HG03558 (cell line): ENCODE data around the gene ODR4.
A peak's percentile ranks its signal among the peaks of the same experiment; 100 is the strongest.
"Not testable (repeated sequence)": the region's sequence is repeated elsewhere in the genome, so short reads cannot be mapped to it uniquely, and the experiment has no call there.

Source experiments
- ATAC-seq: cut with Tn5 transposase; IDR thresholded peaks from one replicate; pipeline ENCODE4 v1.9.1; 2021; ENCODE audit warnings: moderate number of reproducible peaks; ENCODE audit not compliant: unreplicated experiment; ENCODE audit errors: extremely low read depth

The ODR4 gene

DNA sequence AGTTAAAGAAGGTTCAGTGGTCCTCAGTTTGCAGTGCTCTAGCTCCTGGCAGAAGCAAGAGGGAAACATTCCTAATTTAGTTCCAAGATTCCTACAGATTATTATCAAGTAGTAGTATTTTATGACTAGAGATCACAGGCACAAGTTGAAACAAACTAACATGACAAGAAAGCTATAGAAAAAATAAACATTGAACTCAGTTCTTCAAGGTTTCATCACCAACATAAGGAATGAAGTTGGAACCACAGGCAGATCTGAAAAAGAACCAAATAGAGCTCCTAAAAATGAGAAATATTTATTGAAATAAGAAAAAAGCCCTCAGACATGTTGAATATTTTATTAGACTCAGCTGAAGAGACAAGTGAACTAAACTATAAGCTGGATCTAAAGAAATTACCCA, 44.7 kb downstream of the ODR4 start:
- ATAC-seq = no peak

GRCh38 chr1:186420923-186421322, 45.3 kb downstream of the ODR4 start:
- peak; percentile 96 for ATAC-seq

GRCh38 chr1:186421446-186421845, 45.8 kb downstream of the ODR4 start:
- ATAC-seq = no peak

DNA sequence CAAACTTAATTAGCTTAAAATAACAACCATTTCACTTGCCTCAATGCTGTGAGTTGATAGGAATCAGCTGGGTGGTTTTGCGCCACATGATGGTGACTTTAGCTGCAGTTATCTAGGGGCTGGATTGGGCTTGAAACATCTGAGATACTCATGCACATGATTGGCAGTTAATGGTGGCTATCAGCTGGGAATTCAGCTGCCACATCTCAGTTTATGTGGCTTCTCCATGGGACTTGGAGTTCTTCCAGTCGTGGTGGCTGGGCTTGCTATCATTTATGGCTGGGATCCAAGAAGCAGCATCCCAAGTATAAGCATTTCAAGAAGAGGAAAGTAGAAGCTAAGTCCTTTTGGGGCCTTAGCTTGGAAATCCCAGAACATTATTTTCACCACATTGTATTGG, 48.9 kb downstream of the ODR4 start:
- ATAC-seq = no peak

DNA sequence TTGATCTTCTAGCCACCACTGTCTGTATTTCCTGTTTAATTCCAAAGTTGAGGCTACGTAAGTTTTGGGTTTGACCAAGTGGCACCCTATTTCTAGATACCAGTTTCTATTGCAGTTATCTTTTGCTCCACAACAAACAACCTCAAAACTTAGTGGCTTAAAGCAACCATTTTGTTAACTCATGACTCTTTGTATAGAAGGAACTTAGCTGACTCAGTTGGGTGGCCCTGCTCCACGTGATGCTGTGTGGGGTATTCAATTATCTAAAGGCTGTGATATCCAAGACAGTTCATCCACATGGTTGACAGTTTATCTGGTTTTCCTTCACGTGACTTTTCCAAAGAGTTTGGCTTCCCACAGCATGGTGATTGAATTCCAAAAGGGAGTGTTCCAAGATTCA, 50.5 kb downstream of the ODR4 start:
- ATAC-seq = no peak

GRCh38 chr1:186429017-186429416, 53.4 kb downstream of the ODR4 start:
- no peak for ATAC-seq

GRCh38 chr1:186435336-186435735, 59.7 kb downstream of the ODR4 start:
- ATAC-seq = no peak

GRCh38 chr1:186438567-186438966, 62.9 kb downstream of the ODR4 start:
- ATAC-seq = no peak

- ATAC-seq = no peak
These were observed 64.9 kb downstream of the ODR4 start for GRCh38 chr1:186440584-186440983.

DNA sequence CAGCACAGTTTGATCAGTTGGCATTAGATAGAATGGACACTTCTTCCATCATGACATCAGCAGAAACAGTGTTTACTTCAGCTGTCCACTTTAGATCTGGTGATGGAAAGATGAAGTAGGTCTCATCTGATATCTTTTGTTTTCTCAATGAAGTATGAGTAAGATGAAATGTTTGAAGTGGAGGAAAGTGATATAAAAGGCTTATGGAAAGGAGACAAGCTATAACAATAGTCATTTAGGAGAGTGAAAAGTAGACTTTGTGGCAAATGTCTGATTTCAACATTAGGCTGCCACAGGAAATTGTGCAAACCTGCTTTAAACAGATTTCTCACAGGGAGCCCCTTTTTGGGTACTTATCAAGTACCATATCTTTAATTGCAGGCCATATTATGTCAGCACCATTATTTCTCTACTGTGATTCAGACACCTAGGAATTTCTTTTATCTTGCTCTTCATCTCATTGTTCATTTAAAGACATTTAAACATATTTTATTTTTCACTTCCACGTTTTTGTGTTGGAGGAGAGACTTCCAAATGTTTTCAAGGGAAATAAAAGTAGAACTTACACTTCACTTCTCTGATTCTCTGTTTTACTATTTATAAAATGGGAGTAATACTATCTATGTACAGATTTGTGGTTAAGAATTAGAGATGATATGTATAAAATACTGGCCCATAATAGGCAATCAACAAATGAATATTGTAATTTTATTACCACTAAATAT, 67.2 kb downstream of the ODR4 start:
- no peak for ATAC-seq

- ATAC-seq = no peak
These were observed 68.0 kb downstream of the ODR4 start for GRCh38 chr1:186443638-186444037.

GRCh38 chr1:186446152-186446551, 70.5 kb downstream of the ODR4 start:
- no peak for ATAC-seq

DNA sequence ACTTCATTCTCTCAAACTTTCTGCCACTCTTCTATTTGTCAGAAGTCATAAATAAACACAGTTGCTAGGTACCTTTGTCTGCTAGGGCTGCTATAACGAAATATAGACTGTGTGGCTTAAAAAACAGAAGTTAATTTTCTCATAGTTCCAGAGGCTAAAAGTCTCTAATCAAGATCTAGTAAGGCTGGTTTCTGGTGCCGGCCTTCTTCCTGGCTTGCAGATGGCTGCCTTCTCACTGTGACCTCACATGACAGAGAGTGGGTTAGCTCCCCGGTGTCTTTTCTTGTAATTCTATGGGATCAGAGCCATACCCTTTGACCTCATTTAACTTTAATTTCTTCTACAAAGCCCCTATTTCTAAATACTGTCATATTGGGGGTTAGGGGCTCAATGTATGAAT, 79.3 kb downstream of the ODR4 start:
- ATAC-seq = no peak

DNA sequence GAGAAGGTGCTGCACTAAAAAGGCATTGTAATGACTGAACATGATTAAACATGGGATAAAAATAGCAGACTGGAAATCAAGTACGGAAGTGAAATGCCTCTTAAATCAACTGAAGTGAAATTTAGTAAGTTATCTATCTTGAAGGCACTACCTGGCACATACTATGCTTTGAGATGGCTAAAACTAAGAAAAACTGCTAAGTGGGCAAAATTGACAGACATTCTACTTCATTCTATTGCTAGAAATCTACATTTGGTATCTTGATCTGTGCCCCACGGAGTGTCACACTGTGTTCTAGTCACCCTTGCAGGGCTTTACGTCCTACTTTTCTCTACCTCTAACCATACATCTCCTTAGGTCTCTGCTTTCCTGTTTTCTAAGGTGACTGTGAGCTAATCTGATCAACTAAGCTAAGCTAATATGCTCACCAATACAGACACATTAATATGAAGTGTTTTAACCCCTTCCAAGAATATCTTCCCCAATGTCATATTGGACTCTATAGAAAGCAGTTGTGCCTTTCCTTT, 81.2 kb downstream of the ODR4 start:
- ATAC-seq = no peak

DNA sequence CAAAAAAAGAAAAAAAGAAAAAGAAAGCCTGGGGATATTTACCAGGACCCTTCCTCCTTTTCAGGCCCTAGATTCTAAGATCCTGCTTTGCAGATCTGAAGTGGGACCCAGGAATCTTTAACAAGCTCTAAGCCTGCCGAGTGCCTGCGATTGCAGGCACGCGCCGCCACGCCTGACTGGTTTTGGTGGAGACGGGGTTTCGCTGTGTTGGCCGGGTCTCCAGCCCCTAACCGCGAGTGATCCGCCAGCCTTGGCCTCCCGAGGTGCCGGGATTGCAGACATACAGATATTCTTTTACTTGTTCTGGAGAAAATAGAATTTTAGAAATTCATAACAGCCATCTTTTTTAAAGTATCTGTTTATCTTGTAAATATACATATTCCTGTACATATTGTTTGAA, 83.5 kb downstream of the ODR4 start:
- not testable (repeated sequence) for ATAC-seq

- no peak for ATAC-seq
These were observed 85.4 kb downstream of the ODR4 start, which contains the start of gene PDC for GRCh38 chr1:186461014-186461413. TSS of gene PDC (minus strand) at chr1:186461114. CDS start at chr1:186449459, 11,655 bp downstream.

- ATAC-seq = no peak
These were observed 87.9 kb downstream of the ODR4 start for GRCh38 chr1:186463511-186463910.

- ATAC-seq = no peak
These were observed 88.3 kb downstream of the ODR4 start for GRCh38 chr1:186463926-186464325.

- ATAC-seq = not testable (repeated sequence)
These were observed 89.9 kb downstream of the ODR4 start for GRCh38 chr1:186465491-186465890.

- no peak for ATAC-seq
These were observed 90.3 kb downstream of the ODR4 start for GRCh38 chr1:186465946-186466345.
